SKM-1 (cell line): Measurements from ENCODE around the gene TBX19.
"Not testable (repeated sequence)": the region's sequence is repeated elsewhere in the genome, so short reads cannot be mapped to it uniquely, and the experiment has no call there.

Experiments used
- DNase-seq: peaks from one replicate; lab custom pipeline; 2025; ENCODE audit not compliant: unreplicated experiment; lab: John Stamatoyannopoulos, UW

Gene TBX19

DNA sequence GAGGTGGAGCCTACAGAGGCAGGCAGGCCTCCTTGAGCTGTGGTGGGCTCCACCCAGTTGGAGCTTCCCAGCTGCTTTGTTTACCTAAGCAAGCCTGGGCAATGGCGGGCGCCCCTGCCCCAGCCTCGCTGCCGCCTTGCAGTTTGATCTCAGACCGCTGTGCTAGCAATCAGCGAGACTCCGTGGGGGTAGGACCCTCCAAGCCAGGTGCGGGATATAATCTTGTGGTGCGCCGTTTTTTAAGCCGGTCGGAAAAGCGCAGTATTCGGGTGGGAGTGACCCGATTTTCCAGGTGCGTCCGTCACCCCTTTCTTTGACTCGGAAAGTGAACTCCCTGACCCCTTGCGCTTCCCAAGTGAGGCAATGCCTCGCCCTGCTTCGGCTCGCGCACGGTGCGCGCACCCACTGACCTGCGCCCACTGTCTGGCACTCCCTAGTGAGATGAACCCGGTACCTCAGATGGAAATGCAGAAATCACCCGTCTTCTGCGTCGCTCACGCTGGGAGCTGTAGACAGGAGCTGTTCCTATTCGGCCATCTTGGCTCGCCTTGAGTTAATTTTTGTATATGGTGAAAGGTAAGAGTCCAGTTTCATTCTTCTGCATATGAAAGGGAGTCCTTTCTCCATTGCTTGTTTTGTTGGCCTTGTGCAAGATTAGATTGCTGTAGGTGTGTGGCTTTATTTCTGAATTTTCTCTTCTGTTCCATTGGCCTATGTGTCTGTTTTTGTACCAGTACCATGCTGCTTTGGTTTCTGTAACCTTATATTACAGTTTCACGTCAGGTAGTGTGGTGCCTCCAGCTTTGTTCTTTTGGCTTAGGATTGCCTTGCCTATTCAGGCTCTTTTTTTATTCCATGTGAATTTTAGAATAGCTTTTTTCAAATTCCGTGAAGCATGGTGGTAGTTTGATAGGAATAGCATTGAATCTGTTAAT lies 73.9 kb downstream of the TBX19 start:
- not testable (repeated sequence) for DNase-seq

DNA sequence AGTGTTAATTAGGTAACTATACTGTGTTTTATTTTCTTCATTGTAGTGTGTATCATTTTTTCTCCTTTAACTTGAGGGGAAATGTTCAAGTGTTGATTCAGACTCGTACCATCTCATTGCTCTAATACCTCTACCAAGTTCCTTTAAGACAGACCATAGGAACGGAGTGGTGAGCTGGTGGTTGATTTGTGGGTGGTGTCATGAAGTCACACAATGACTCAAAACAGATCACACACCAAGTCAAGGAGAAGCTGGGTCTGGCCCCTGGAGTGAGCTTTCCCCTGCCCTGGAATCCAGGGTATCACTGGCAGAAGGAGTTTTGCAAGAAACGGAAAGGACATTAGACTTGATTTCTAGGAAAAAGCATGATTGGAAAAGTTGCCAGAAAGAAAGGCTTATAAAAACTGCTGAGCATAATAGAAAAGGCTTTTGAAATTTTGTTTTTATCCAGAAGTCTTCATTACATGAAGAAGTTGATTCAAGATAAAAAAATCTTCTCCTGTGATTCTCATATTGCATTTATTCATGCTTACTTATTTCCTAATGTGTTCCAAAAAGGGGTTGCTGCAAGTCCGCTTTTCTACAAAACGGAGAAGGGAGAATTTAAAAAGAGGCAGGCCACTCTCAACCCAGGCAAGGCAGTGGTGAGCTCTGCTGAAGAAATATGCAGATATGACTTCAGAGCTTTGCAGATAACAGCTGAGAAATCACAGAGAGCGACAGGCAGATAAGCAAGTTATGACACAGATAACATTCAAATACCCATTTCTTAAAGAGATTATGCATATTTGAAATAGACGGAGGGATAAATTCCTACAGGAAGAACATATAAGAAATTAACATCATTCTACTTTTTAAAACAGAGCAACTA lies 79.7 kb downstream of the TBX19 start:
- no peak for DNase-seq

DNA sequence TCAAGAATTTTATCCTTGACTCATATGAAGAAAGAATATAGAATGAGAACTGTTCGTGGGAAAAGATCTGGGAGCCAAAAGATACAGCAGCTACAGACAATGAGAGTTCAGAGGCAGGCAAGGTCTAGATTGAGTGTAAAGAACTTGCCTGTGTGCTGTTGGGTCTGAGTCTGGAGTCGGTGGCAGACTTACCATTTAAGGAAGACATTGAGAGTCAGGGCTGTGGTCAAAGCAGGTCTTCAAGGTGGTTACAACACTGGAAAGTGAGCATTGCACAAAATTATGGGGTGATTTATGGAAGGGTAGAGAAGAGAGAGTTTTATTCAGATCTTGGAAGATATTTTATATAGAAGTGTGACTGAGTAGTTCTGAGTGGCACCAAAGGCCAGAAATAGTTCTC lies 80.6 kb downstream of the TBX19 start:
- no peak for DNase-seq

DNA sequence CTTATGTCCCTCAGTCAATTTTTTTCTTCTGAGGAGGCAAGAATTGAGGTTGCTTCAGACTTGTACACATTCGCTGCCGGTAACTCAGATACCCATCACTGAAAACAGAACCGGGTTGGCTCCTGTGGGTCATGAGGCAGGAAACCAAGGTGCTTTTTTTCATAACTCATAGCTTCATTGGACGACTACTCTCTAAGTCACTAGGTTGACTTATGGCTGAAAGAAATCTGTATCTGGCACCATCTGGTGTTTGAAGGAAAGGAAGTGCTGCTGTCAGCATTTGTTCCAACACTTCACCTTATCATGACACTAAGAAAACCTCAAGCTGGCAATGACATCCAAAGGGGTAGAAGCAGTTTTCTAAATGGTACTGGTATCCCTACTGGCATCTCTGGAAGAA lies 82.3 kb downstream of the TBX19 start:
- DNase-seq, result no peak
